GM18873 (cell line): ENCODE data around the gene CTSF.
"Not testable (repeated sequence)": the region's sequence is repeated elsewhere in the genome, so short reads cannot be mapped to it uniquely, and the experiment has no call there.

Source experiments
- ATAC-seq: cut with Tn5 transposase; IDR thresholded peaks from one replicate; pipeline ENCODE4 v1.9.1; 2021; ENCODE audit warnings: mild to moderate bottlenecking, moderate library complexity, moderate number of reproducible peaks; ENCODE audit not compliant: unreplicated experiment, low FRiP score

CTSF gene

GRCh38 chr11:66568124-66568916 lies at the start of gene CTSF:
CTSF (minus strand) TSS chr11:66568606; CDS start chr11:66568486, 120 bp downstream.
- no peak for ATAC-seq

GRCh38 chr11:66617155-66617834 lies 48.9 kb upstream of the CTSF start:
- no peak for ATAC-seq

- ATAC-seq, result peak; percentile 95
These were observed 48.2 kb upstream of the CTSF start, which contains the start of gene RBM14 for GRCh38 chr11:66616379-66617154. RBM14 (plus strand) TSS chr11:66616630; CDS start chr11:66616721, 91 bp downstream.

- ATAC-seq, result no peak
These were observed 45.7 kb upstream of the CTSF start for GRCh38 chr11:66614073-66614472.

GRCh38 chr11:66612458-66612857 lies 44.1 kb upstream of the CTSF start:
- ATAC-seq, result no peak

- no peak for ATAC-seq
These were observed 41.6 kb upstream of the CTSF start for GRCh38 chr11:66609721-66610617.

GRCh38 chr11:66607126-66607834 lies 38.9 kb upstream of the CTSF start:
- no peak for ATAC-seq

GRCh38 chr11:66606608-66607007 lies 38.2 kb upstream of the CTSF start:
- not testable (repeated sequence) for ATAC-seq

GRCh38 chr11:66604155-66604554 lies 35.7 kb upstream of the CTSF start:
- no peak for ATAC-seq

GRCh38 chr11:66603072-66603471 lies 34.7 kb upstream of the CTSF start:
- no peak for ATAC-seq

- no peak for ATAC-seq
These were observed 32.3 kb upstream of the CTSF start for GRCh38 chr11:66600631-66601233.

- no peak for ATAC-seq
These were observed 31.8 kb upstream of the CTSF start for GRCh38 chr11:66600219-66600618.

GRCh38 chr11:66598993-66599392 lies 30.6 kb upstream of the CTSF start:
- no peak for ATAC-seq

- ATAC-seq, result no peak
These were observed 27.0 kb upstream of the CTSF start for GRCh38 chr11:66595245-66595904.

- no peak for ATAC-seq
These were observed 25.2 kb upstream of the CTSF start for GRCh38 chr11:66593650-66594049.

GRCh38 chr11:66593303-66593635 lies 24.9 kb upstream of the CTSF start:
- ATAC-seq, result peak; percentile 23

GRCh38 chr11:66592457-66593302 lies 24.3 kb upstream of the CTSF start, which contains the start of the genes CCDC87 and CCS:
CCDC87 (minus strand) TSS chr11:66593063; CDS start chr11:66593015, 48 bp downstream.
CCS (plus strand) TSS chr11:66593185; CDS start chr11:66593262, 77 bp downstream.
- ATAC-seq, result peak; percentile 64
